ENCODE data around the gene PSMD10. TPM values are rescaled to one million over a fixed set of nuclear protein-coding genes. Genes with fewer than 3 reads are reported as not detected.

Gene PSMD10
- total and polyA plus RNA-seq, 2 of the 8 experiments (the other 6 are each of a cell fraction or from before 2014, with no cell fraction given), result 49.9 to 79.9 TPM

- Histone ChIP-seq H3K4me1 (replicated peaks in 1 of 4; ENCODE audit: control insufficient read depth in 3 of 4, insufficient read depth in 4 of 4, low read length in 3 of 4) (peaks cover 0 to 3% (median 0%) of the 10 kb centered on the region in 4 experiments; a peak in 1 of 7 replicates), H3K9me3 (ENCODE audit: insufficient read depth in 2 of 2, low read depth in 1 of 2, low read length in 1 of 2) (no peaks in the 10 kb centered on the region), H4K91ac (replicated peaks; ENCODE audit: insufficient read length, low read length) (peak overlapping the region; percentile 40), H2AFZ (ENCODE audit: low read length) (no peak overlapping the region), H2BK20ac (ENCODE audit: low read length) (no peak overlapping the region), H3K4me3 (ENCODE audit: extremely low read depth in 1 of 4, insufficient read depth in 2 of 4, low read depth in 3 of 4, low read length in 4 of 4) (no peak overlapping the region), H3K4ac (replicated peaks; ENCODE audit: insufficient read length, low read depth, low read length) (no peak overlapping the region), H3K14ac (ENCODE audit: insufficient read length) (no peak overlapping the region), H3K4me2 (ENCODE audit: insufficient read depth in 1 of 2, low read depth in 2 of 2, low read length in 2 of 2) (no peak overlapping the region), H3K36me3 (ENCODE audit: control insufficient read depth in 2 of 4, insufficient read depth in 4 of 4, low read length in 3 of 4) (no peaks in the 10 kb centered on the region), H2AK5ac (ENCODE audit: low read depth, low read length) (no peak overlapping the region), H2BK12ac (ENCODE audit: low read depth, low read length) (0 out of 2 replicates have a peak overlapping the region, but pooled peaks have one; percentile 60), H3K79me2 (ENCODE audit: control insufficient read depth in 1 of 2, insufficient read depth in 2 of 2, low read length in 2 of 2) (no peaks in the 10 kb centered on the region), H4K20me1 (replicated peaks in 1 of 2; ENCODE audit: control insufficient read depth in 1 of 2, insufficient read depth in 2 of 2, low read length in 2 of 2) (no peaks in the 10 kb centered on the region), H3K18ac (ENCODE audit: extremely low read depth, low read length) (no peak overlapping the region; the same call in 1 of the 2 replicates), H2BK15ac (ENCODE audit: low read length) (no peak overlapping the region), H4K8ac (ENCODE audit: extremely low read depth, insufficient read depth, low read length) (no peak overlapping the region), H3K23me2 (ENCODE audit: low read depth, low read length) (no peaks in the 10 kb centered on the region), H3K27me3 (replicated peaks in 1 of 4; ENCODE audit: control insufficient read depth in 3 of 4, extremely low read depth in 1 of 4, insufficient read depth in 3 of 4, low read length in 3 of 4) (no peaks in the 10 kb centered on the region), H3K79me1 (ENCODE audit: low read depth, low read length) (no peaks in the 10 kb centered on the region), H2BK5ac (ENCODE audit: low read depth, low read length) (peak overlapping the region; percentile 75; the same call in 1 of the 2 replicates), H3K27ac (ENCODE audit: low read depth, low read length) (no peak overlapping the region), H2BK120ac (replicated peaks; ENCODE audit: low read depth, low read length) (peak overlapping the region; percentile 97), H3K23ac (ENCODE audit: insufficient read length) (no peak overlapping the region), H3K56ac (replicated peaks; ENCODE audit: insufficient read length, low read depth, low read length) (no peak overlapping the region), H4K5ac (ENCODE audit: insufficient read length, low read depth, low read length) (no peak overlapping the region), H3K9ac (replicated peaks in 1 of 4; ENCODE audit: extremely low read depth in 1 of 4, low read depth in 3 of 4, low read length in 3 of 4) (no peak overlapping the region)
- no peak for FAIRE-seq
- ChIA-PET POLR2A (ENCODE audit: partially characterized antibody) (no interaction called here), CTCF (ENCODE audit: partially characterized antibody) (interaction anchor here (1.2 to 2.2 kb wide), 3 partner anchors 9 to 16 kb away, joined by 4 to 7 read pairs (median 6); no protein-coding TSS in a partner anchor)
- 81% methylated on average over 2 of the region's 2 CpGs; no CpG with 5 or more reads in 1 of the 2 experiments for WGBS, 2 experiments (ENCODE audit: extremely low coverage in 1 of 2, insufficient coverage in 1 of 2, insufficient read length in 1 of 2, insufficient replicate concordance in 2 of 2, low coverage in 1 of 2, low lambda C conversion rate in 2 of 2, missing lambda C conversion rate in 1 of 2)
- DNase-seq (ENCODE audit: low read depth in 1 of 2, low spot score in 2 of 2), result no peak
- TF ChIP-seq SIX5 (IDR thresholded peaks at IDR 0.05; ENCODE audit: low read depth, low read length) (no peak), EP300 (IDR thresholded peaks at IDR 0.05; ENCODE audit: borderline replicate concordance in 1 of 2, low read depth in 2 of 2, low read length in 2 of 2) (no peak), CREB1 (IDR thresholded peaks at IDR 0.05) (no peak), SAP30 (IDR thresholded peaks at IDR 0.05; ENCODE audit: insufficient read depth, insufficient replicate concordance, low read length) (no peak), HDAC2 (IDR thresholded peaks at IDR 0.05; ENCODE audit: borderline replicate concordance in 1 of 2, low read depth in 2 of 2, low read length in 2 of 2) (no peak), EGR1 (IDR thresholded peaks at IDR 0.05; ENCODE audit: borderline replicate concordance, low read depth, low read length) (no peak), KDM5A (IDR thresholded peaks at IDR 0.05; ENCODE audit: low read length) (no peak), MAX (IDR thresholded peaks at IDR 0.05) (no peak), SRF (IDR thresholded peaks at IDR 0.05; ENCODE audit: low read depth, low read length) (no peak), ATF2 (IDR thresholded peaks at IDR 0.05; ENCODE audit: low read length) (no peak)
- TF ChIP-seq, protein P1, sequence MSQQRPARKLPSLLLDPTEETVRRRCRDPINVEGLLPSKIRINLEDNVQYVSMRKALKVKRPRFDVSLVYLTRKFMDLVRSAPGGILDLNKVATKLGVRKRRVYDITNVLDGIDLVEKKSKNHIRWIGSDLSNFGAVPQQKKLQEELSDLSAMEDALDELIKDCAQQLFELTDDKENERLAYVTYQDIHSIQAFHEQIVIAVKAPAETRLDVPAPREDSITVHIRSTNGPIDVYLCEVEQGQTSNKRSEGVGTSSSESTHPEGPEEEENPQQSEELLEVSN (IDR thresholded peaks at IDR 0.05), result no peak
Measured at GRCh38 chrX:108122748-108123147, 31.4 kb upstream of the PSMD10 start.
